HG02588 (cell line): ENCODE measurements around the gene PCDH1.
"Not testable (repeated sequence)": the region's sequence is repeated elsewhere in the genome, so short reads cannot be mapped to it uniquely, and the experiment has no call there.

Source experiments
- ATAC-seq: cut with Tn5 transposase; IDR thresholded peaks from one replicate; pipeline ENCODE4 v1.9.1; 2021; ENCODE audit warnings: mild to moderate bottlenecking, moderate library complexity; ENCODE audit not compliant: unreplicated experiment

Gene PCDH1

GRCh38 chr5:141878186-141878710 lies at the start of gene PCDH1:
PCDH1 (minus strand) TSS chr5:141878410; CDS start chr5:141878262, 148 bp downstream.
- no peak for ATAC-seq

- no peak for ATAC-seq
Observed at GRCh38 chr5:141926434-141926833, 48.2 kb upstream of the PCDH1 start.

GRCh38 chr5:141923448-141924313 lies 45.5 kb upstream of the PCDH1 start, which contains the start of gene DELE1:
DELE1 (plus strand) TSS chr5:141923871; CDS start chr5:141923942, 71 bp downstream.
- peak; percentile 96 for ATAC-seq

GRCh38 chr5:141922827-141923447 lies 44.7 kb upstream of the PCDH1 start:
- ATAC-seq, result not testable (repeated sequence)

- ATAC-seq, result no peak
Observed at GRCh38 chr5:141920771-141921170, 42.6 kb upstream of the PCDH1 start.

GRCh38 chr5:141919218-141920119 lies 41.3 kb upstream of the PCDH1 start:
- ATAC-seq, result no peak

- ATAC-seq, result no peak
Observed at GRCh38 chr5:141917760-141918159, 39.5 kb upstream of the PCDH1 start.

- no peak for ATAC-seq
Observed at GRCh38 chr5:141916522-141916921, 38.3 kb upstream of the PCDH1 start.

- no peak for ATAC-seq
Observed at GRCh38 chr5:141915881-141916336, 37.7 kb upstream of the PCDH1 start.

- no peak for ATAC-seq
Observed at GRCh38 chr5:141914797-141915196, 36.6 kb upstream of the PCDH1 start.

- ATAC-seq, result peak; percentile 76
Observed at GRCh38 chr5:141914199-141914743, 36.1 kb upstream of the PCDH1 start.

GRCh38 chr5:141913560-141914198 lies 35.5 kb upstream of the PCDH1 start:
- no peak for ATAC-seq

- ATAC-seq, result no peak
Observed at GRCh38 chr5:141910271-141910673, 32.1 kb upstream of the PCDH1 start.

- ATAC-seq, result no peak
Observed at GRCh38 chr5:141909212-141909611, 31.0 kb upstream of the PCDH1 start.

GRCh38 chr5:141908796-141909195 lies 30.6 kb upstream of the PCDH1 start:
- no peak for ATAC-seq

GRCh38 chr5:141906972-141907371 lies 28.8 kb upstream of the PCDH1 start:
- no peak for ATAC-seq

- no peak for ATAC-seq
Observed at GRCh38 chr5:141906517-141906916, 28.3 kb upstream of the PCDH1 start.

- ATAC-seq, result no peak
Observed at GRCh38 chr5:141904551-141904950, 26.3 kb upstream of the PCDH1 start.

- ATAC-seq, result no peak
Observed at GRCh38 chr5:141903261-141903660, 25.1 kb upstream of the PCDH1 start.
